Heart right ventricle (tissue), 16 donors: Measurements from ENCODE around the gene EEF1AKMT4. TPM values are rescaled to one million over a fixed set of nuclear protein-coding genes. Genes with fewer than 3 reads are reported as not detected.

Source experiments
- ATAC-seq, 8 donors: fragments of 200-7000 bp; cut with Tn5 transposase; one replicate each; pipeline ENCODE4 v1.9.1; 2020; ENCODE audit warnings: mild to moderate bottlenecking in 8 of 8, moderate library complexity in 8 of 8, moderate number of reproducible peaks in 1 of 8
- DNase-seq, 2 donors: peaks; one replicate each; pipeline ENCODE4 v3.0.0-alpha.2; 2020
- H3K27ac ChIP-seq, 10 donors: fragments of 200-600 bp; sonication (generic) in 2 of 10; one replicate each; pipeline versions ENCODE4 v1.5.0 to v1.8.0; 2020 to 2022; ENCODE audit warnings: mild to moderate bottlenecking in 3 of 10
- H3K27me3 ChIP-seq, 7 donors: fragments of 200-600 bp; one replicate each; pipeline ENCODE4 v1.8.0; 2021 to 2022; ENCODE audit warnings: mild to moderate bottlenecking in 2 of 7
- H3K36me3 ChIP-seq, 9 donors: fragments of 200-600 bp; sonication (generic) in 1 of 9; one replicate each; pipeline versions ENCODE4 v1.5.0 to v1.8.0; 2020 to 2022; ENCODE audit warnings: mild to moderate bottlenecking in 2 of 9
- H3K4me1 ChIP-seq, 9 donors: fragments of 200-600 bp; sonication (generic) in 1 of 9; one replicate each; pipeline versions ENCODE4 v1.5.0 to v1.8.0; 2020 to 2022; ENCODE audit warnings: mild to moderate bottlenecking in 4 of 9
- H3K4me3 ChIP-seq, 10 donors: fragments of 200-600 bp; sonication (generic) in 2 of 10; one replicate each; pipeline versions ENCODE4 v1.5.0 to v1.8.0; 2020 to 2022; ENCODE audit warnings: mild to moderate bottlenecking in 7 of 10, moderate library complexity in 2 of 10
- H3K9me3 ChIP-seq, 11 donors: fragments of 200-600 bp in 10 of 11; sonication (generic) in 2 of 11; one replicate each; pipeline versions ENCODE4 v1.5.0 to v1.8.0; 2013 to 2022; ENCODE audit warnings: mild to moderate bottlenecking in 2 of 11, control low read depth in 1 of 11, moderate library complexity in 1 of 11
- WGBS, 2 donors: extraction: QIAGEN DNeasy Blood & Tissue Kit; methylation state at CpG; one replicate each; pipeline ENCODE4 v1.1.7; 2013; ENCODE audit warnings: inconsistent platforms in 1 of 2; 5-methylcytosine and 5-hydroxymethylcytosine counted together
- intact Hi-C, 10 donors: fragments of 100-400 bp; cut with DNase I; formaldehyde crosslinking; loops; one replicate each; pipeline versions ENCODE4 v1.11.1 to v1.14.2; 2022
- polyA plus RNA-seq, 2 donors: library from polyadenylated mRNA; stranded (reverse); fragments of 200-250 nt; gene quantifications; one replicate each; pipeline ENCODE4 v1.2.3, GENCODE V29; 2013
- total RNA-seq, 10 donors: library from RNA; stranded (reverse); fragmentation: NEBNext Ultra II Directional in 3 of 10; extraction: Animal tissue kit (Norgen Biotek cat#: 25700) in 3 of 10; gene quantifications; one replicate each; pipeline versions ENCODE4 v1.2.1 to v1.2.4, GENCODE V29; 2021 to 2023
- TF ChIP-seq, protein P1 (sequence below), 9 donors: fragments of 200-600 bp; sonication (generic) in 2 of 9; IDR thresholded peaks; one replicate each; pipeline versions ENCODE4 v1.5.0 to v1.8.0; 2021 to 2022; ENCODE audit warnings: antibody characterized with exemption in 9 of 9, mild to moderate bottlenecking in 5 of 9, moderate library complexity in 1 of 9
- donor health status: Arrhythmogenic right ventricular cardiomyopathy.
- donor health status: ischemic (EF 13 %, LVEDD 7.1; RV severe dilation, severe dysfunction).
- donor health status: healthy with polysubstance abuse.
- donor health status: DM: no; HTN: yes; CAD: no.
- donor health status: DM: no; HTN: no; CAD: no.
- donor health status: ischemic (EF 25% LVEDD 6.9; RV normal size, moderate dysfunction).
- donor health status: ischemic (EF 25% LVEDD 5.7; RV mildly dilated, moderate dysfunction).
- donor health status: healthy.
- donor health status: DM: yes; HTN: yes; CAD: no.
- donor health status: Ischemic cardiomyopathy.
- donor health status: ischemic (EF 35%, LVEDD 5.7; RV mildly dilated, moderate dysfunction).
- donor health status: nonischemic (EF 11% LVEDD 7.7; RV severe dilation, severe dysfunction).
- donor health status: DM: yes; HTN: yes; CAD: no.
- donor health status: PGD.
- donor health status: ischemic (EF 29% LVEDD 5.4; RV normal size, mild dysfunction).
- donor health status: nonischemic (EF 23%, LVEDD 6.1; RV moderate dilation, normal function).

The EEF1AKMT4 gene
- total and polyA plus RNA-seq, 12 donors = 0.49 to 19.4 (median 1.1) TPM

- no peak overlapping the region for H3K27ac ChIP-seq
- TF ChIP-seq, protein P1, sequence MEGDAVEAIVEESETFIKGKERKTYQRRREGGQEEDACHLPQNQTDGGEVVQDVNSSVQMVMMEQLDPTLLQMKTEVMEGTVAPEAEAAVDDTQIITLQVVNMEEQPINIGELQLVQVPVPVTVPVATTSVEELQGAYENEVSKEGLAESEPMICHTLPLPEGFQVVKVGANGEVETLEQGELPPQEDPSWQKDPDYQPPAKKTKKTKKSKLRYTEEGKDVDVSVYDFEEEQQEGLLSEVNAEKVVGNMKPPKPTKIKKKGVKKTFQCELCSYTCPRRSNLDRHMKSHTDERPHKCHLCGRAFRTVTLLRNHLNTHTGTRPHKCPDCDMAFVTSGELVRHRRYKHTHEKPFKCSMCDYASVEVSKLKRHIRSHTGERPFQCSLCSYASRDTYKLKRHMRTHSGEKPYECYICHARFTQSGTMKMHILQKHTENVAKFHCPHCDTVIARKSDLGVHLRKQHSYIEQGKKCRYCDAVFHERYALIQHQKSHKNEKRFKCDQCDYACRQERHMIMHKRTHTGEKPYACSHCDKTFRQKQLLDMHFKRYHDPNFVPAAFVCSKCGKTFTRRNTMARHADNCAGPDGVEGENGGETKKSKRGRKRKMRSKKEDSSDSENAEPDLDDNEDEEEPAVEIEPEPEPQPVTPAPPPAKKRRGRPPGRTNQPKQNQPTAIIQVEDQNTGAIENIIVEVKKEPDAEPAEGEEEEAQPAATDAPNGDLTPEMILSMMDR (IDR thresholded peaks at IDR 0.05) = no peak
- DNase-seq (no peak), ATAC-seq (no peak)
- 0 to 1% methylated on average over 50 to 61 of the region's 61 CpGs for WGBS, 2 donors
- peak overlapping the region; percentile 20 to 69 (median 54) for H3K4me3 ChIP-seq
- H3K36me3 ChIP-seq = no peaks in the 10 kb centered on the region
- intact Hi-C loops = no loop called here
- peaks cover 0 to 20% (median 11%) of the 10 kb centered on the region in 9 donors for H3K4me1 ChIP-seq
- H3K27me3 ChIP-seq = peaks cover 17 to 84% (median 52%) of the 10 kb centered on the region in 7 donors
- H3K9me3 ChIP-seq = no peaks in the 10 kb centered on the region
Observed at GRCh38 chr3:184230081-184230602, 19.3 kb upstream of the EEF1AKMT4 start.

DNA sequence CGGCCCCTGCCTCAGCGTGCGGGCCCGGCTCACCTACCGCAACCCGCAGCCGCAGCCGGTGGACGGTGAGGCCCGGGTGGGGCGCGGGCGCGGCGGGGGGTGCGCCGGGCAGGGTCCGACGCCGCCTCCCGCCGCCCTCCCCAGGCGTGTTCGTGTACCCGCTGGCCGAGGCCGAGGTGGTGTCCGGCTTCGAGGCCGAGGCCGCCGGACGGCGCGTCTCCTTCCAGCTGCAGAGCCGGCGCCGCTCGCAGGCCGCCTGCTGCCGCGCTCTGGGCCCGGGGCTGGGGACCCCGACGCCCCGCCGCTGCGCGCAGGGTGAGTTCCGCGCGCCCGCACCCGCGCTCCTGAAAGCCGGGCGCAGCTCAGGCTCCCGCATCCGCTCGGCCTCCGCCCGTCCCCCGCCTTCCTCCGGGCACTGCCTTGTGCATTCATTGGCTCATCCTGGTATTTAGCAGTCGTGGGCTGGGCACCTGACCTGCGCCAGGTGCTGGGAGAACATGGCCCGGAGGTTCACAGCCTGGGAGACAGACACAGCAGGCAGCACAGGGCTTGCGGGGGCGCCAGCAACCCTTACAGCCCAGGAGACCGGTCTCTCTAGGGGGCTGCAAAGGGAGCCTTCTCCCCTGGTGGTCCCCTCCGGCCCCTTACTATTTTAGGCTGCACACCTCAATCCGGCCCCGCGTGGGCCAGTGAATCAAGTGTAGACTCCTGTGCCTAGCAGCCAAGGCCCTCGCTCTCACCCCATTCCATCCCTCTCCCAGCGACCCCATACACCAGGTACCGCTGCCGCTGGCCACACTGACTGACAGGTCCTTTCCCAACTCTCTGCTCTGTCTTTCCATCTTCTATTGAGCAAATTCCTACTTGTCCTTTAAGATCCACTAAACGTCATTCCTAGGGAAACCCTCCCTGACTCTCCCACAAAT lies 18.6 kb upstream of the EEF1AKMT4 start:
- Histone ChIP-seq H3K4me1 (peaks cover 0 to 20% (median 11%) of the 10 kb centered on the region in 9 donors), H3K36me3 (no peaks in the 10 kb centered on the region), H3K27ac (no peak overlapping the region), H3K4me3 (peak overlapping the region; percentile 20 to 69 (median 54)), H3K9me3 (no peaks in the 10 kb centered on the region), H3K27me3 (peaks cover 17 to 78% (median 52%) of the 10 kb centered on the region in 7 donors)
- DNase-seq (no peak), ATAC-seq (no peak)
- TF ChIP-seq, protein P1 (IDR thresholded peaks at IDR 0.05) = no peak
- intact Hi-C loops = no loop called here
- 4 to 6% methylated on average over 63 to 79 of the region's 79 CpGs for WGBS, 2 donors

DNA sequence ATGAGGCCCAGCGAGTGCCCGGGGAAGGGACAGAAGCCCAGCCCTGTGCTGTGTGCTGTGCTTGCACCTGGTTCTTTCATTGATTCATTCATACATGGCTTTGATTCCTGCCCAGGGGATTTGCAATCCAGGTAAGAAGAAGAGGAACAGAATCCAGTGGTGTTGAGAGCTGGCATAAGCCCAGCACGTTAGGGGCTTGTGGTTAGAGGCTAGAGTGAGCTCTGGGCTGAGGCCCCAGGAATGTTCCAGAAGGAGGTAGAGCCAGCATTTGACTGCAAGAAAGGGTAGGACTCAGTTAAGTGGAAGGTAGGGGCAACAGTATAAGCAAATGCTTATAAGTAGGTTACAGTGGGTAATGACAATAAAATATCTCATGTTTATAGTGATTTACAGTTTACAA lies 17.8 kb upstream of the EEF1AKMT4 start:
- H3K4me3 ChIP-seq = no peak overlapping the region
- no peaks in the 10 kb centered on the region for H3K9me3 ChIP-seq
- intact Hi-C loops = no loop called here
- DNase-seq (no peak), ATAC-seq (no peak)
- no peak overlapping the region for H3K27ac ChIP-seq
- H3K4me1 ChIP-seq = peaks cover 0 to 20% (median 11%) of the 10 kb centered on the region in 9 donors
- TF ChIP-seq, protein P1 (IDR thresholded peaks at IDR 0.05) = no peak
- H3K36me3 ChIP-seq = no peaks in the 10 kb centered on the region
- H3K27me3 ChIP-seq = peaks cover 17 to 70% (median 52%) of the 10 kb centered on the region in 7 donors
- 57 to 65% methylated on average over 3 of the region's 3 CpGs for WGBS, 2 donors

DNA sequence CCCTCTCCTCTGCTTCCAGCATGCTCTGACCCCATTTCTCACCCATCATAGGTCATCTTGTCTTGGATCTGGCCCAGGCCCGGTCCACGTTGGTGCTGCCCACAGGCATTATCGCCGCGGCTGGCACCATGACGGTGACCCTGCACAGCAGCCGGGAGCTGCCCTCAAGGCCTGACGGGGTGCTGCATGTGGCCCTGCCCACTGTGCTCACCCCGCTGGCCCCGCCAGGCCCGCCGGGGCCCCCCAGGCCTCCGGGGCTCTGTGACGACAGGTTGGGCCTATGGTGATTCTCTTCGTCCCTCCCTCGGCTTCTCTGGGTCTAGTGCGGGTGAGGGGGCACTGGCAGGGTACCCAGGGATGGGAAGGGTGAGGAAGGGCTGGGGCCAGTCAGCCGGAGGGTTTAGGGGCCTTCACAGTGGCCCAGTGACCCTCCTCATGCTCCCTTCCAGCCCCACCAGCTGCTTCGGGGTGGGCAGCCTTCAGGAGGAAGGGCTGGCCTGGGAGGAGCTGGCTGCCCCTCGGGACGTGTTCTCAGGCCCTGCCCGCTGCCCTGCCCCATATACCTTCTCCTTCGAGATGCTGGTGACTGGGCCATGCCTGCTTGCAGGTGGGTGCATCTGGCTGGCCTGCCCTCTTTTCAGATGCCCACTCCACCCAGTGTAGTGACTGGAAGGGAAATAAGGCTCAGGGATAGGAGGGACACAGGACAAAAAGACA lies 16.2 kb upstream of the EEF1AKMT4 start:
- DNase-seq (no peak), ATAC-seq (no peak)
- H3K27ac ChIP-seq = no peak overlapping the region
- 83 to 88% methylated on average over 20 to 23 of the region's 23 CpGs for WGBS, 2 donors
- no peaks in the 10 kb centered on the region for H3K9me3 ChIP-seq
- H3K27me3 ChIP-seq = peaks cover 17 to 58% (median 47%) of the 10 kb centered on the region in 7 donors
- H3K4me3 ChIP-seq = no peak overlapping the region
- intact Hi-C loops = no loop called here
- H3K36me3 ChIP-seq = no peaks in the 10 kb centered on the region
- TF ChIP-seq, protein P1 (IDR thresholded peaks at IDR 0.05) = no peak
- peaks cover 0 to 20% (median 11%) of the 10 kb centered on the region in 9 donors for H3K4me1 ChIP-seq
